HepG2 (cell line): ENCODE measurements around the gene DNAJC7. TPM values are rescaled to one million over a fixed set of nuclear protein-coding genes. Genes with fewer than 3 reads are reported as not detected.

Experiments
- AKNA ChIP-seq: sonication (generic); formaldehyde crosslinking; IDR thresholded peaks from 2 replicates; pipeline ENCODE4 v1.4.0; 2020; ENCODE audit warnings: missing genetic modification reagents, borderline replicate concordance
- HMG20A ChIP-seq: IDR thresholded peaks from 2 replicates; pipeline ENCODE4 v1.6.1; 2016; ENCODE audit warnings: borderline replicate concordance
- KDM6A ChIP-seq: IDR thresholded peaks from 2 replicates; pipeline ENCODE4 v1.6.1; 2016; ENCODE audit warnings: low read depth
- SKI ChIP-seq: fragments of 450-650 bp; IDR thresholded peaks from one replicate; pipeline ENCODE4 v1.6.1; 2018; ENCODE audit warnings: mild to moderate bottlenecking; ENCODE audit not compliant: partially characterized antibody
- ZC3H13 ChIP-seq: sonication (generic); formaldehyde crosslinking; IDR thresholded peaks from 2 replicates; pipeline ENCODE4 v1.8.1; 2023; ENCODE audit warnings: mild to moderate bottlenecking, missing genetic modification reagents, moderate library complexity
- ZNF207 ChIP-seq: fragments of 450-650 bp; IDR thresholded peaks from 2 replicates; pipeline ENCODE4 v1.6.1; 2016; ENCODE audit warnings: antibody characterized with exemption, borderline replicate concordance
- ZNF3 ChIP-seq: IDR thresholded peaks from 2 replicates; pipeline ENCODE4 v1.7.0; 2017; ENCODE audit warnings: inconsistent platforms
- ZNF572 ChIP-seq: sonication (generic); formaldehyde crosslinking; IDR thresholded peaks from 2 replicates; pipeline ENCODE4 v1.5.1; 2020; ENCODE audit warnings: mild to moderate bottlenecking, missing genetic modification reagents
- polyA plus RNA-seq, 8 experiments: library from polyadenylated mRNA; depleted of rRNA in 3 of 8; stranded (reverse) in 7 of 8; unstranded in 1 of 8; fragments of >200 nt; fragmentation: Illumina TruSeq in 4 of 8; extraction: Trizol in 4 of 8; gene quantifications; 2 replicates each; pipeline versions ENCODE4 v1.2.1 to v1.2.3, GENCODE V29; 2011 to 2016; ENCODE audit warnings: low read depth in 4 of 8, missing spikeins in 1 of 8, mixed read lengths in 1 of 8; ENCODE audit not compliant: insufficient read depth in 1 of 8
- total RNA-seq, 5 experiments: library from RNA; depleted of rRNA; stranded (reverse); fragments of >200 nt; fragmentation: Illumina TruSeq; extraction: Trizol; gene quantifications; 2 replicates each; pipeline ENCODE4 v1.2.3, GENCODE V29; 2016; ENCODE audit warnings: low read depth in 1 of 5
- TF ChIP-seq, protein P1 (sequence below), 2 experiments: fragments of 450-650 bp in 1 of 2; sonication (generic) in 1 of 2; formaldehyde crosslinking in 1 of 2; IDR thresholded peaks; 2 replicates each; pipeline versions ENCODE4 v1.6.1 to v1.8.0; 2016 to 2022; ENCODE audit warnings: antibody characterized with exemption in 1 of 2, mild to moderate bottlenecking in 1 of 2, missing genetic modification reagents in 1 of 2
- TF ChIP-seq, protein P2 (sequence below): sonication (generic); formaldehyde crosslinking; IDR thresholded peaks from 2 replicates; pipeline ENCODE4 v1.4.0; 2020; ENCODE audit warnings: missing genetic modification reagents

Gene DNAJC7
- total and polyA plus RNA-seq, 2 of the 13 experiments (the other 11 are each of a cell fraction or from before 2014, with no cell fraction given): 47.7 to 132 TPM

DNA sequence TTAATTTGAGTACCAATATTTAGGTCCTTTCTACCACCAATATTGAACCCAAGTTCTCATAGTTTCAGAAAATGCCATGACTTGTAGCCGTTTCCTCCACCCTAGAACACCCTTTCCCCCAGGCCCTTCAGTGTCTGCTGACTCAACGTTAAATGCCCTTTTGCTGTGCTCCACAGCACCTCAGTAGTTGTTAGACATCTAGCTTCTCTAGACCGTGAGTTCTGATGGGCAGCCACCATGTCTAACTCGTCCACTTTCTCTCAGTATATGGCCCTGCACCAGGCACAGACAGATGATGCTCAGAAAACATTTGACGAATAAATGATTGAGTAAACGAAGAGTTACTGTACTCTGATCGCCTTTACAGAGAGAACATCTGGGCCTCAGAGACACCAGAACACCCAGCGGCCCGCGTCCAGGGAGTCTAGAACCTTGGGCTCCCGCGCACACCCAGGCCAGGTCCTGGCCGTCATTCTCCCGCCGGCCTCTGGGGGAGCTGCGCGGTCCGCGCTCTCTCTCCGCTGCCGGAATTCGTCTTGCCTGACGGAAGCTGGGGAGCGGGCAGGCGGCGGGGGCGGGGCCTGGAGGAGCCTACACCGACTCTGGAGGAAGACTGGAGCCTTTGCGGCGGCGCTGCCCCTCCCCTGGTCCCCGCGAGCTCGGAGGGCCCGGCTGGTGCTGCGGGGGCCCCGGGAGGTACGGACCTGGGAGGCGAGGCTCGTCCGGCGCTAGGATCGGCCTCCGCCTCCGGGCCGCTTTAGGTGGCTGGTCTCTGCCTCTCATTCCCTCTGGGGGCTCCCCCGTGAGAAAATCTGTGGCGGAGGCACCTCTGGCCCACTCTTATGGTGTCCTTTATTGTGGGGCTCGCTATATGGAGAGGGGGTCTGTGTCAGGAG lies 2.5 kb upstream of the DNAJC7 start, which contains the start of gene NKIRAS2 (continued):
- TF ChIP-seq, protein P1, sequence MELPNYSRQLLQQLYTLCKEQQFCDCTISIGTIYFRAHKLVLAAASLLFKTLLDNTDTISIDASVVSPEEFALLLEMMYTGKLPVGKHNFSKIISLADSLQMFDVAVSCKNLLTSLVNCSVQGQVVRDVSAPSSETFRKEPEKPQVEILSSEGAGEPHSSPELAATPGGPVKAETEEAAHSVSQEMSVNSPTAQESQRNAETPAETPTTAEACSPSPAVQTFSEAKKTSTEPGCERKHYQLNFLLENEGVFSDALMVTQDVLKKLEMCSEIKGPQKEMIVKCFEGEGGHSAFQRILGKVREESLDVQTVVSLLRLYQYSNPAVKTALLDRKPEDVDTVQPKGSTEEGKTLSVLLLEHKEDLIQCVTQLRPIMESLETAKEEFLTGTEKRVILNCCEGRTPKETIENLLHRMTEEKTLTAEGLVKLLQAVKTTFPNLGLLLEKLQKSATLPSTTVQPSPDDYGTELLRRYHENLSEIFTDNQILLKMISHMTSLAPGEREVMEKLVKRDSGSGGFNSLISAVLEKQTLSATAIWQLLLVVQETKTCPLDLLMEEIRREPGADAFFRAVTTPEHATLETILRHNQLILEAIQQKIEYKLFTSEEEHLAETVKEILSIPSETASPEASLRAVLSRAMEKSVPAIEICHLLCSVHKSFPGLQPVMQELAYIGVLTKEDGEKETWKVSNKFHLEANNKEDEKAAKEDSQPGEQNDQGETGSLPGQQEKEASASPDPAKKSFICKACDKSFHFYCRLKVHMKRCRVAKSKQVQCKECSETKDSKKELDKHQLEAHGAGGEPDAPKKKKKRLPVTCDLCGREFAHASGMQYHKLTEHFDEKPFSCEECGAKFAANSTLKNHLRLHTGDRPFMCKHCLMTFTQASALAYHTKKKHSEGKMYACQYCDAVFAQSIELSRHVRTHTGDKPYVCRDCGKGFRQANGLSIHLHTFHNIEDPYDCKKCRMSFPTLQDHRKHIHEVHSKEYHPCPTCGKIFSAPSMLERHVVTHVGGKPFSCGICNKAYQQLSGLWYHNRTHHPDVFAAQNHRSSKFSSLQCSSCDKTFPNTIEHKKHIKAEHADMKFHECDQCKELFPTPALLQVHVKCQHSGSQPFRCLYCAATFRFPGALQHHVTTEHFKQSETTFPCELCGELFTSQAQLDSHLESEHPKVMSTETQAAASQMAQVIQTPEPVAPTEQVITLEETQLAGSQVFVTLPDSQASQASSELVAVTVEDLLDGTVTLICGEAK (IDR thresholded peaks at IDR 0.05): 0 out of 2 replicates have a peak, but pooled peaks have one; percentile 24
- TF ChIP-seq, protein P1 (CRISPR knock-in tag; IDR thresholded peaks at IDR 0.05): peak; percentile 88; the same call in 1 of the 2 replicates
- TF ChIP-seq ZNF3 (CRISPR knock-in tag) (no peak), ZC3H13 (peak; percentile 72), AKNA (CRISPR knock-in tag) (no peak), SKI (peak; percentile 63), KDM6A (CRISPR knock-in tag) (no peak), HMG20A (CRISPR knock-in tag) (no peak), ZNF572 (CRISPR knock-in tag) (peak; percentile 29; the same call in 1 of the 2 replicates), ZNF207 (no peak)
- TF ChIP-seq, protein P2, sequence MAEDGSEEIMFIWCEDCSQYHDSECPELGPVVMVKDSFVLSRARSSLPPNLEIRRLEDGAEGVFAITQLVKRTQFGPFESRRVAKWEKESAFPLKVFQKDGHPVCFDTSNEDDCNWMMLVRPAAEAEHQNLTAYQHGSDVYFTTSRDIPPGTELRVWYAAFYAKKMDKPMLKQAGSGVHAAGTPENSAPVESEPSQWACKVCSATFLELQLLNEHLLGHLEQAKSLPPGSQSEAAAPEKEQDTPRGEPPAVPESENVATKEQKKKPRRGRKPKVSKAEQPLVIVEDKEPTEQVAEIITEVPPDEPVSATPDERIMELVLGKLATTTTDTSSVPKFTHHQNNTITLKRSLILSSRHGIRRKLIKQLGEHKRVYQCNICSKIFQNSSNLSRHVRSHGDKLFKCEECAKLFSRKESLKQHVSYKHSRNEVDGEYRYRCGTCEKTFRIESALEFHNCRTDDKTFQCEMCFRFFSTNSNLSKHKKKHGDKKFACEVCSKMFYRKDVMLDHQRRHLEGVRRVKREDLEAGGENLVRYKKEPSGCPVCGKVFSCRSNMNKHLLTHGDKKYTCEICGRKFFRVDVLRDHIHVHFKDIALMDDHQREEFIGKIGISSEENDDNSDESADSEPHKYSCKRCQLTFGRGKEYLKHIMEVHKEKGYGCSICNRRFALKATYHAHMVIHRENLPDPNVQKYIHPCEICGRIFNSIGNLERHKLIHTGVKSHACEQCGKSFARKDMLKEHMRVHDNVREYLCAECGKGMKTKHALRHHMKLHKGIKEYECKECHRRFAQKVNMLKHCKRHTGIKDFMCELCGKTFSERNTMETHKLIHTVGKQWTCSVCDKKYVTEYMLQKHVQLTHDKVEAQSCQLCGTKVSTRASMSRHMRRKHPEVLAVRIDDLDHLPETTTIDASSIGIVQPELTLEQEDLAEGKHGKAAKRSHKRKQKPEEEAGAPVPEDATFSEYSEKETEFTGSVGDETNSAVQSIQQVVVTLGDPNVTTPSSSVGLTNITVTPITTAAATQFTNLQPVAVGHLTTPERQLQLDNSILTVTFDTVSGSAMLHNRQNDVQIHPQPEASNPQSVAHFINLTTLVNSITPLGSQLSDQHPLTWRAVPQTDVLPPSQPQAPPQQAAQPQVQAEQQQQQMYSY (CRISPR knock-in tag): no peak
